Activated CD8-positive, alpha-beta T cell treated with anti-CD3 and anti-CD28 coated beads, Interleukin-2, amount 10 ng/mL, durations not matched to agents 7 days and 5 days (primary cell): ENCODE data around the gene SLC8A3. TPM values are rescaled to one million over a fixed set of nuclear protein-coding genes. Genes with fewer than 3 reads are reported as not detected.
A peak's percentile ranks its signal among the peaks of the same experiment; 100 is the strongest.
"Not testable (repeated sequence)": the region's sequence is repeated elsewhere in the genome, so short reads cannot be mapped to it uniquely, and the experiment has no call there.

Source experiments
- ATAC-seq: fragments of 150-1000 bp; cut with Tn5 transposase; one replicate; pipeline ENCODE4 v1.10.0; 2021; ENCODE audit warnings: moderate library complexity
- CTCF ChIA-PET: fragments of 350-600 bp; sonication (Branson Sonifier 250); formaldehyde crosslinking; loops from one replicate; lab custom pipeline; 2021; ENCODE audit warnings: antibody characterized with exemption; lab: Charles Lee
- POLR2A ChIA-PET: fragments of 350-600 bp; sonication (Branson Sonifier 250); formaldehyde crosslinking; loops from one replicate; lab custom pipeline; 2021; ENCODE audit warnings: antibody characterized with exemption; lab: Charles Lee
- DNase-seq: peaks from one replicate; pipeline ENCODE4 v3.0.0-alpha.2; 2020
- H3K27ac Mint-ChIP-seq: one replicate; pipeline ENCODE4 v1.8.0; 2021; ENCODE audit warnings: mild to moderate bottlenecking, mixed read lengths
- H3K27me3 Mint-ChIP-seq: one replicate; pipeline ENCODE4 v1.8.0; 2021; ENCODE audit warnings: low read depth, mixed read lengths
- H3K36me3 Mint-ChIP-seq: one replicate; pipeline ENCODE4 v1.8.0; 2021; ENCODE audit warnings: low read depth, mixed read lengths
- H3K4me1 Mint-ChIP-seq: one replicate; pipeline ENCODE4 v1.8.0; 2021; ENCODE audit warnings: low read depth, mixed read lengths
- H3K4me3 Mint-ChIP-seq: one replicate; pipeline ENCODE4 v1.8.0; 2021; ENCODE audit warnings: mild to moderate bottlenecking, mixed read lengths
- H3K9me3 Mint-ChIP-seq: one replicate; pipeline ENCODE4 v1.8.0; 2022; ENCODE audit warnings: mixed read lengths; ENCODE audit not compliant: insufficient read depth
- total RNA-seq, 2 experiments: library from RNA; stranded (reverse); gene quantifications; one replicate each; pipeline ENCODE4 v1.2.3, GENCODE V29; 2021

Gene SLC8A3, protein sequence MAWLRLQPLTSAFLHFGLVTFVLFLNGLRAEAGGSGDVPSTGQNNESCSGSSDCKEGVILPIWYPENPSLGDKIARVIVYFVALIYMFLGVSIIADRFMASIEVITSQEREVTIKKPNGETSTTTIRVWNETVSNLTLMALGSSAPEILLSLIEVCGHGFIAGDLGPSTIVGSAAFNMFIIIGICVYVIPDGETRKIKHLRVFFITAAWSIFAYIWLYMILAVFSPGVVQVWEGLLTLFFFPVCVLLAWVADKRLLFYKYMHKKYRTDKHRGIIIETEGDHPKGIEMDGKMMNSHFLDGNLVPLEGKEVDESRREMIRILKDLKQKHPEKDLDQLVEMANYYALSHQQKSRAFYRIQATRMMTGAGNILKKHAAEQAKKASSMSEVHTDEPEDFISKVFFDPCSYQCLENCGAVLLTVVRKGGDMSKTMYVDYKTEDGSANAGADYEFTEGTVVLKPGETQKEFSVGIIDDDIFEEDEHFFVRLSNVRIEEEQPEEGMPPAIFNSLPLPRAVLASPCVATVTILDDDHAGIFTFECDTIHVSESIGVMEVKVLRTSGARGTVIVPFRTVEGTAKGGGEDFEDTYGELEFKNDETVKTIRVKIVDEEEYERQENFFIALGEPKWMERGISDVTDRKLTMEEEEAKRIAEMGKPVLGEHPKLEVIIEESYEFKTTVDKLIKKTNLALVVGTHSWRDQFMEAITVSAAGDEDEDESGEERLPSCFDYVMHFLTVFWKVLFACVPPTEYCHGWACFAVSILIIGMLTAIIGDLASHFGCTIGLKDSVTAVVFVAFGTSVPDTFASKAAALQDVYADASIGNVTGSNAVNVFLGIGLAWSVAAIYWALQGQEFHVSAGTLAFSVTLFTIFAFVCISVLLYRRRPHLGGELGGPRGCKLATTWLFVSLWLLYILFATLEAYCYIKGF
- not detected for total RNA-seq

DNA sequence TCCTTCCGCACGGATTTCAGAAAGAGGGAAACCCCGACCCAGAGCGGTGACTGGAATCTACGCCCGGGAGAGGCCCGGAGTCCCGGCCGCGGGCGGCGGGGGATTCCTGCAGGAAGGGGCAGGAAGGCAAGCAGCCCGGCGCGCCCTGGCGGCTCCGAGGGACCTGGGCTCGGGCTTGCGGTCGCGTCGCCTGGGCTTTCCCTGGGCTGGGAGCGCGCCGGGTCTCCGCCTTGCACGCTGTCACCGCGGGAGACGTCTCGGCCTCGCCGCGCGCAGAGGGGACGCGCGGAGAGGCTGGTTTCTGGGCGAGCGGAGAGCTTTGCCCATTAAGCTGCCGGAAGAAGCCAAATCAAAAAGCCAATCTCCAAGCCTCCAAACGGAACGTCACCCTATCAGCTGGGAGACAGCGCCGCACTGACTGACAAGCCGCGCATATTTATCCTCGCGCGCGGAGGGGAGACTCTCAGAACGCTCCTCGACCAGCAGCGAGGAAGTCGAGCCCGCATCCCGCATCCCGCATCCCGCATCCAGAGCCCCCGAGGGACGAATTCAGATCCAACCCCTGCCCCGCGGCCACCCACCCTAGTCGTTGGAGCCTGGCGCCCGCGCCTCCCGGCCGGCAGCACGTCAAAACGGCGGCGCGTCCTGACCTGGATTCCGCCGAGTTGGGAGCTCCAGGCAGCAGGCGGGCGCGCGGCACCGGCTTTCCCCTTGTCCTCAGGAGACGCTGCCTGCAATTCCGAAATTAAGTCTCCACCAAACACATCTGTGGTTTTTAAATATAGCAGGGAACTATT lies at the start of gene SLC8A3:
SLC8A3 (minus strand) TSS at position 293 of the 797 bp plus-strand sequence. CDS start 20,529 bp downstream, outside the sequence.
- Mint-ChIP-seq H3K27me3 (peaks cover 60% of the 10 kb centered on the region), H3K4me1 (peaks cover 26% of the 10 kb centered on the region), H3K36me3 (no peaks in the 10 kb centered on the region), H3K27ac (no peak within 1 kb of the TSS), H3K4me3 (peak within 1 kb of the TSS; percentile 76), H3K9me3 (no peaks in the 10 kb centered on the region)
- peak; percentile 62 for ATAC-seq
- peak; percentile 29 for DNase-seq
- ChIA-PET POLR2A (no interaction called here), CTCF (no interaction called here)

DNA sequence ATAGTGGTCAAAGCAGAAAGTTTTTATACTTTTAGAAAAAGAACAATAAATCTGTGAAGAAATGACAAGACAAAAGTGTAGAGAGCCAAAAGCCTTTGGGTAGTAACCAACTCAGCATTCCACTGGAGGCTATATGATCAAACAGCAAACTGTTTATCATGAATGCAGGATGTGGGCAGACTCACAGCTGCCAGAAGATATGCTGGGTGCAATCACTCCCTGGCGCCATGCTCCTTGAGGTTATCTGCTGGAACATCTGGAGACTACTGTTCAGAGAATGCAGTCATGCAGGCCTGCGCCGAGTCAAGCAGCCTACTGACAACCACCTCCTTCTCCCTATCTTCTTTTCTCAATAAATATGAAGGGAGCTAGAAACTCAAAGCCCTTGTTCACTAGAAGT lies 49.0 kb upstream of the SLC8A3 start:
- CTCF ChIA-PET, result no interaction called here
- no peak for ATAC-seq
- no peak for DNase-seq

DNA sequence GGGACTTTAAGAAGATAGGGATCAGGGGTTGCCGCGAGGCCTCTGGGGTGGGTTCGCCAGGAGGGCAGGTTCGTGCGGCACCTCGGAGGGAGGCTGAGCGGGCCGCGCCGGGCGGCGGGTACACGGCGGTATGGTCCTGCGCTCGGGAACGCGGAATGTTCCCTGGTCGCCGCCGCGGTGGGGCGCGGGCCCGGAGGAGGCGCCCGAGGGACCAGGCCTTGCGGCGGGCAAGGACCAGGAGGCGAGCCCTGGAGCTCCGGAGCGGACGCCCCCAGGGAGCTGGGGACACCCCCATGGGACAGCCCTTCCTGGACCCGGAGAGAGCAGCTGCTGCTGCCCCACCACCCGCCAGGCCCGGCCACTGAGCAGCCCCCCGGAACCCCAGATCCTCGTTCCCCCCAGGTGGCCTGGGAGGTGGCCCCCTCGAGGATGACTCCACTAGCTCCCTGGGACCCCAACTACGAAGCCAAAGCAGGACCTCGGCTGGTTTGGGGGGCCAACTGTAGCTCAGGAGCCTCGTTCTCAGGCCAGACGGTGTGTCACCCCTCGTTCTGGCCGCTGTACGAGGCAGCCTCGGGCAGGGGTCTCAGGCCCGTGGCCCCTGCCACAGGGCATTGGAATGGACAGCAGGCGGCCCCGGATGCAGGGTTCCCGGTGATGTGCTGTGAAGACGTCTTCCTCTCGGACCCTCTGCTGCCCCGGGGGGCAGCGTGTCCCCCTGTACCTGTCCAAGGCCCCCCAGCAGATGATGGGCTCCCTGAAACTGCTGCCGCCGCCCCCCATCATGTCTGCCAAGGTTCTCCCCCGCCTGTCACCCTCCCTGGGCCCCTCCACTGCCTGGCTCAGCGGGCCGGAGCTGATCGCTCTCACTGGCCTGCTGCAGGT lies 45.6 kb upstream of the SLC8A3 start:
- no peaks in the 10 kb centered on the region for H3K4me1 Mint-ChIP-seq
- ATAC-seq (no peak), DNase-seq (no peak)
- H3K27ac Mint-ChIP-seq, result no peak overlapping the region
- CTCF ChIA-PET, result no interaction called here
- peaks cover 3% of the 10 kb centered on the region for H3K27me3 Mint-ChIP-seq
- no peaks in the 10 kb centered on the region for H3K36me3 Mint-ChIP-seq
- POLR2A ChIA-PET, result no interaction called here
- no peaks in the 10 kb centered on the region for H3K9me3 Mint-ChIP-seq
- H3K4me3 Mint-ChIP-seq, result no peak overlapping the region

More for the DNA sequence above, 49.0 kb upstream of the SLC8A3 start:
- Mint-ChIP-seq H3K36me3 (no peaks in the 10 kb centered on the region), H3K9me3 (no peaks in the 10 kb centered on the region), H3K4me1 (no peaks in the 10 kb centered on the region), H3K27me3 (peaks cover 23% of the 10 kb centered on the region), H3K4me3 (no peak overlapping the region), H3K27ac (no peak overlapping the region)
- POLR2A ChIA-PET, result no interaction called here

DNA sequence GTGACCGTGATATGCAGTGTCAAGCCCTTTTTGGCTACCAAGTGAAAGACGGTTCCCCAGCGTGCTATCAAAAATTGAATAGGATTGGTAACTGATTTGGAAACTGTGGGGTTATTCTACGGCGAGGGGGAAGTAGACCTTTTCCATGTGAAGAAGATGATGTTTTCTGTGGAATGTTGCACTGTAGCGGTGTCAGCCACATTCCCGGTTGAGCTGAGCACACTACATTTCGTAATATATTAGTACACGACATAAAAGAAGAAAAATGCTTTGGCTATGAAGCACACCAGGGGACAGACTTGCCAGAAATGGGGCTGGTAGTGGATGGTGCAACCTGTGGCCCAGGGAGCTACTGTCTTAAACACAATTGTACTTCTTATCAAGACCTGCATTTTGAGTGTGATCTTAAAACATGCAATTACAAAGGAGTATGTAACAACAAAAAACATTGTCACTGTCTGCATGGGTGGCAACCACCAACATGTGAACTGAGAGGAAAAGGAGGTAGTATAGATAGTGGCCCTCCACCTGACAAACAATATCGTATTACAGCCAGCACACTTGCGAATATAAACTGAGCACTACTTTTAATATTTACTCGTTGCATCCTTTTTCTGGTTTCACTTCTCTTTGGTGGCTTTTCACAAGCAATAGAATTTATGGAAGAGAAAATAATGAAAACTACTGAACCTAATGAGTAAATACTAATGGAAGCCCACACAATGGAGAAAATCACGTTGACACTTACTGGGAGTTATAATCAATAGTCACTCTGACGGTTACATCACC lies 43.2 kb upstream of the SLC8A3 start:
- POLR2A ChIA-PET, H3K36me3 Mint-ChIP-seq, H3K9me3 Mint-ChIP-seq, H3K27ac Mint-ChIP-seq, DNase-seq, H3K4me3 Mint-ChIP-seq, ATAC-seq, H3K4me1 Mint-ChIP-seq, CTCF ChIA-PET: not testable (repeated sequence)
- H3K27me3 Mint-ChIP-seq, result peaks cover 15% of the 10 kb centered on the region

DNA sequence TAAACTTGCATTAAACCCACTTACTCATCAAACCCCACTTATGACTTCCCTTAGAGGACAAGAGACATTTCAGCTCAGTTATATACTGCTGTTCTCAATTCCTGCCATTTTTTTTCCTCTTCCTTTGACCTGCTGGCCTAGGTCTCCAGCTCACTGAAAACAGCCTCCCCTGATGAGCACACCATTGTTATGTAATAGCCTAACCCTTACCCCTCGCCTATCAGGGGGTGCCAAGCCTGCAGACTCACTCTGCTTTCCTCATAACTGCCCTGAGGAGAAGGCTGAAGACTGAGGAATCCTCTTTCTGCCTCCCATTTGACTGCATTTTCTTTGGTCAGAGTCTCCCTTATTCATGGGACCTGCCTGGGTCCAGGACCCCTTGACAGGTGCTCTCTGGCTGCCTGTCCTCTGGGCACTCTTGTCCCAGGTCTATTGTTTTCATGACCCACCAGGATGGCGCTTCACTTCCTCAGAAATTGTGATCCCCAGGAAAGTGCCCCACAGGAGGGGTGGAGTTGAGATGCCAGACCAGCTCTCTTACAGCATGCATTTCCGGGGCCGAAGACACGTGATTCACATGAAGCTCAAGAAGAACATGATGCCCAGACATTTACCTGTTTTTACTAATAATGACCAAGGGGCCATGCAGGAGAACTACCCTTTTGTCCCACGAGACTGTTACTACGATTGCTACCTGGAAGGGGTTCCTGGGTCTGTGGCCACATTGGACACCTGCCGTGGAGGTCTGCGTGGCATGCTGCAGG lies 41.3 kb upstream of the SLC8A3 start:
- H3K36me3 Mint-ChIP-seq, DNase-seq, CTCF ChIA-PET, H3K27ac Mint-ChIP-seq, H3K4me1 Mint-ChIP-seq, H3K4me3 Mint-ChIP-seq, H3K9me3 Mint-ChIP-seq, ATAC-seq, POLR2A ChIA-PET: not testable (repeated sequence)
- H3K27me3 Mint-ChIP-seq, result peaks cover 18% of the 10 kb centered on the region

DNA sequence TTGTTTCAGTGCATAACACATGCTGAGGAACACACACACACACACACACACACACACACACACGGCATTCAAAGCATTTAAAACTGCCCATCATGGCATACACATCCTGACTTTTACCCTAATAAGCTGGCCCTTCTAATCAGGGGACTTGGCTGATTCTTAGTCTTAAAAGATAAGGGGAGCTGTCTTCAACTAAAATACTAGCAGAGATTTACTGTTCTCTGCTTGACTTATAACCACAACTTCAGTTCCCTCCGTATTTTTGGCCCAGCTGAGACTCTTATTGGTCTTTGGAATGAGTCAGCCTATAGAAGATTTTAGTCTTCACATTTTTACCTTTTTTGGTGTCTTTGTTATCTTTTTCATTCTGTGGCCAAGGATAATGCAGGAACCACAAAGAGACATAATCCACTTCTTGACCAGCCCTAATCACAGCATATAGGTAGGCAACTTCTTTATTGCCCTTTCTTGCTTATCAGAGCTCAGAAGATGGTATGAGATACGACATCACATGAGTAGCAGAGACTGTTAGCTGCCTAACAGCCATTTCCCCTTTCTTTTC lies 25.1 kb upstream of the SLC8A3 start:
- Mint-ChIP-seq H3K4me1 (no peaks in the 10 kb centered on the region), H3K27ac (no peak overlapping the region), H3K9me3 (no peaks in the 10 kb centered on the region), H3K27me3 (peaks cover 22% of the 10 kb centered on the region), H3K4me3 (no peak overlapping the region), H3K36me3 (no peaks in the 10 kb centered on the region)
- DNase-seq (no peak), ATAC-seq (no peak)
- POLR2A ChIA-PET, result no interaction called here
- CTCF ChIA-PET, result interaction anchor here (1.0 kb wide), 1 partner anchor 354 kb away, joined by 4 read pairs; no protein-coding TSS in a partner anchor

DNA sequence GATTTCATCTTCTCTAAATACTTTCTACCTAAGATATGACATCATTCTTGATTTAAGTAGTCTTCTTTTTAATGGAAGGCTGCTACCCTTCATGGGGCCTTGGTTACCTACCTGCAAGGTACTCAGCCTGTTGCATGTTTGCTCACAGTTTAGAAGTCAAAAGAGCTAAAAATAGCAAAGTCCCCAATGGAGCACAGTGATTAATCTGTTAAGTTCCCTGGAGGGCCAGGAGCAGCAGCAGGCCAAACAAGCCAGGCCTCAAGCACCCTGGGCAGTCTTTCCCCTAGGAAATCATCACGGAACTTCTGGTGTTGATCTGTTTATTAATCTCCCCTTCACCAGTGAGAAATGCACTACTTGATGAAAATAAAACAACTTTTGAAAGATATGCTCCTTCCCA lies 24.0 kb upstream of the SLC8A3 start:
- no peak for ATAC-seq
- POLR2A ChIA-PET, result interaction anchor here (0.6 kb wide), 1 partner anchor 388 kb away, joined by 6 read pairs; the partner anchor contains the start of gene MED6

DNA sequence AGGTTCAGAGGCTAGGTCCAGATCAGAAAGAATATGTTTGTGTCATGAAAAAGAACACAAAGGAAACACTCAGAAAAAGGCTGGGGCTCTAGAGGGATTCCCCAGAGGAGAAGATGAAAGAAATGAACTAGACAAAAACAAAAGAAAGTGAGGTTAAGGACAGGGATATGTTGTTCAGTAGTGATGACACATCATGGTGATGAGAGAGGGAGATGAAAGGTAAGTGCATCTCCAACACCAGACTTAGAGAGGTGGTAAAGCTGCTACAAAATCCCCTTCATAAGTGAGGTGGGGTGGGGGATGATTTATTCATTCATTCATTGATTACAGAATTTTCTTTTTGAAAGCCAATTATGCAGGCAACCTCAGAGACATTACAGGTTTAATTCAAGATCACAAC lies 19.6 kb upstream of the SLC8A3 start:
- CTCF ChIA-PET, result no interaction called here
- Mint-ChIP-seq H3K4me1 (no peaks in the 10 kb centered on the region), H3K4me3 (no peak overlapping the region), H3K27me3 (peaks cover 22% of the 10 kb centered on the region), H3K36me3 (no peaks in the 10 kb centered on the region), H3K27ac (no peak overlapping the region), H3K9me3 (no peaks in the 10 kb centered on the region)
- POLR2A ChIA-PET, result no interaction called here
- no peak for ATAC-seq
- DNase-seq, result no peak

More for the DNA sequence above, 24.0 kb upstream of the SLC8A3 start:
- Mint-ChIP-seq H3K27me3 (peaks cover 23% of the 10 kb centered on the region), H3K4me1 (no peaks in the 10 kb centered on the region), H3K4me3 (no peak overlapping the region), H3K27ac (no peak overlapping the region), H3K9me3 (no peaks in the 10 kb centered on the region), H3K36me3 (no peaks in the 10 kb centered on the region)
- no peak for DNase-seq
- CTCF ChIA-PET, result no interaction called here

DNA sequence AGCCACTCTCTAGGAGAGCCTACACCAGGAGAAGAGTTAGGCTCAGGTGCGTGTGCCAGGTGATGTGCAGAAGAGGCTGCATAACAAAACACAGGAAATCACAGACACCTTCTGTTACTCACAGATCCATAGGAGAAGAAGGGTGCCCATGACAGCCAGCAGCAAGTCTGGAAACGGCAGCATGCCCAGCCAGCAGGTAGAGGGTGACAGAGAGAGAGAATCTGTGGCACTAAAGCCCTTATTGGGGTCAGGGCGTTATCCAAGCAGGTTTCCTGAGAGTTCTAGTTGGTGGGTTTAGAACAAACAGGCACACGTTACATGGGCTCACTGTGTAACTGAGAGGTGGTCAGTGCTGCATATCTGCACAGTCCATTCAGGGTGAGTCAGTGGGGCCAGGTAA lies 14.9 kb upstream of the SLC8A3 start:
- H3K9me3 Mint-ChIP-seq, result no peaks in the 10 kb centered on the region
- POLR2A ChIA-PET, result no interaction called here
- DNase-seq (no peak), ATAC-seq (no peak)
- no peaks in the 10 kb centered on the region for H3K4me1 Mint-ChIP-seq
- H3K27ac Mint-ChIP-seq, result no peak overlapping the region
- CTCF ChIA-PET, result no interaction called here
- H3K36me3 Mint-ChIP-seq, result no peaks in the 10 kb centered on the region
- H3K27me3 Mint-ChIP-seq, result peaks cover 38% of the 10 kb centered on the region
- H3K4me3 Mint-ChIP-seq, result no peak overlapping the region
